ENCODE data around the gene ATXN3. TPM values are rescaled to one million over a fixed set of nuclear protein-coding genes. Genes with fewer than 3 reads are reported as not detected.
A peak's percentile ranks its signal among the peaks of the same experiment; 100 is the strongest.

Gene ATXN3
- total and polyA plus RNA-seq, 2 of the 13 experiments (the other 11 are each of a cell fraction or from before 2014, with no cell fraction given) = 14.9 to 17.3 TPM

DNA sequence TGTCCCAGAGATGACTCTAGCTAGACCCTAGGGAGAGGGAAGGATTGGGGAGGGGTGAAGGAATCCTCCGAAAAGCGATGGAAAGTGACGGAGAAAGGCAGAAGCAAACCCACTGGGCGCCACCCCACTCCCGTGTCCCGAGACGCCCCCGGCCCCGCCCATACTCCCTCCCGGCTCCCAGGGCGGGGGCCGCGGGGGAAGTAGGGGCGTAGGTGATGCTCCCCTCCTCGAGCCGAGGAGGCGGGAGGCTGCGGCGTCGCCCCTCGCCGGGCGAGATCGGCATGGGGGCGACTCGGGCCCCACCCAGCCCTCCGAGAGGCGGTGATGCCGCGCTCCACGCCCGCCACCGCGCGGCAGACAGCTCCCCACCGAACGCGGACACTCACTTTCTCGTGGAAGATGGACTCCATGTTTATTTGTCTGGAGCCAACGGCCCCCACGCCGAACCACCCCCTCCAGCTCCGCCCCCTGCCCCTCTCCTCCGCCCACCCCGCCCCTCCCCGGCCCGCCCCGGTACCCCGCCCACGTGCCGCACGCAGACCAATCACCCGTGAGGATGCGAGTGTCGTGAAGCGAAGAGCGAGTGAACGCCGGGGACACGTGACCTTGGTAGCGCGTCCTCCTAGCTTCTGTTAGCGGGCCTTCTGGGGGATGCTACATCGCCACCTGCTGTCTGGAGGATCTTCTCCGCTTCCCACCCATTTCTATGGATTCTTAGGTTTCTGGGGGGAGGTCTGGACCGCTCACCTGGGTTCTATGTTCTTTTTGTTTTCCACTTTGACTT, at the start of gene ATXN3 (continued):
- TF ChIP-seq EEA1 (CRISPR knock-in tag; IDR thresholded peaks at IDR 0.05; ENCODE audit: borderline replicate concordance) (no peak), ZNF790 (CRISPR knock-in tag; IDR thresholded peaks at IDR 0.05; ENCODE audit: borderline replicate concordance) (no peak), DNMT1 (CRISPR knock-in tag; IDR thresholded peaks at IDR 0.05) (0 out of 2 replicates have a peak, but pooled peaks have one; percentile 41), ZNF234 (CRISPR knock-in tag; conservative IDR thresholded peaks at IDR 0.05) (no peak), ZFP62 (CRISPR knock-in tag; IDR thresholded peaks at IDR 0.05) (no peak), KLF13 (CRISPR knock-in tag; IDR thresholded peaks at IDR 0.05) (no peak), TP53 (CRISPR knock-in tag; conservative IDR thresholded peaks at IDR 0.05) (no peak), ZNF737 (CRISPR knock-in tag; IDR thresholded peaks at IDR 0.05; ENCODE audit: borderline replicate concordance) (no peak), ZSCAN12 (CRISPR knock-in tag; IDR thresholded peaks at IDR 0.05) (no peak), ZNF598 (CRISPR knock-in tag; IDR thresholded peaks at IDR 0.05; ENCODE audit: borderline replicate concordance) (no peak), ZSCAN30 (CRISPR knock-in tag; IDR thresholded peaks at IDR 0.05) (no peak), ZNF883 (CRISPR knock-in tag; IDR thresholded peaks at IDR 0.05; ENCODE audit: not compliant biosample characterization) (no peak), MAZ (IDR thresholded peaks at IDR 0.05; ENCODE audit: borderline replicate concordance, low read depth, low read length) (peak; percentile 52), MAZ (CRISPR knock-in tag; IDR thresholded peaks at IDR 0.05; ENCODE audit: low read depth) (peak; percentile 72), ZNF253 (CRISPR knock-in tag; IDR thresholded peaks at IDR 0.05; ENCODE audit: borderline replicate concordance) (no peak)
- TF ChIP-seq, protein P1, sequence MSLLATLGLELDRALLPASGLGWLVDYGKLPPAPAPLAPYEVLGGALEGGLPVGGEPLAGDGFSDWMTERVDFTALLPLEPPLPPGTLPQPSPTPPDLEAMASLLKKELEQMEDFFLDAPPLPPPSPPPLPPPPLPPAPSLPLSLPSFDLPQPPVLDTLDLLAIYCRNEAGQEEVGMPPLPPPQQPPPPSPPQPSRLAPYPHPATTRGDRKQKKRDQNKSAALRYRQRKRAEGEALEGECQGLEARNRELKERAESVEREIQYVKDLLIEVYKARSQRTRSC (CRISPR knock-in tag; IDR thresholded peaks at IDR 0.05; ENCODE audit: low read depth) = no peak
- TF ChIP-seq, protein P2, sequence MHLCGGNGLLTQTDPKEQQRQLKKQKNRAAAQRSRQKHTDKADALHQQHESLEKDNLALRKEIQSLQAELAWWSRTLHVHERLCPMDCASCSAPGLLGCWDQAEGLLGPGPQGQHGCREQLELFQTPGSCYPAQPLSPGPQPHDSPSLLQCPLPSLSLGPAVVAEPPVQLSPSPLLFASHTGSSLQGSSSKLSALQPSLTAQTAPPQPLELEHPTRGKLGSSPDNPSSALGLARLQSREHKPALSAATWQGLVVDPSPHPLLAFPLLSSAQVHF (CRISPR knock-in tag; IDR thresholded peaks at IDR 0.05) = no peak
- TF ChIP-seq, protein P3, sequence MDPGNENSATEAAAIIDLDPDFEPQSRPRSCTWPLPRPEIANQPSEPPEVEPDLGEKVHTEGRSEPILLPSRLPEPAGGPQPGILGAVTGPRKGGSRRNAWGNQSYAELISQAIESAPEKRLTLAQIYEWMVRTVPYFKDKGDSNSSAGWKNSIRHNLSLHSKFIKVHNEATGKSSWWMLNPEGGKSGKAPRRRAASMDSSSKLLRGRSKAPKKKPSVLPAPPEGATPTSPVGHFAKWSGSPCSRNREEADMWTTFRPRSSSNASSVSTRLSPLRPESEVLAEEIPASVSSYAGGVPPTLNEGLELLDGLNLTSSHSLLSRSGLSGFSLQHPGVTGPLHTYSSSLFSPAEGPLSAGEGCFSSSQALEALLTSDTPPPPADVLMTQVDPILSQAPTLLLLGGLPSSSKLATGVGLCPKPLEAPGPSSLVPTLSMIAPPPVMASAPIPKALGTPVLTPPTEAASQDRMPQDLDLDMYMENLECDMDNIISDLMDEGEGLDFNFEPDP (CRISPR knock-in tag; conservative IDR thresholded peaks at IDR 0.05) = no peak
- TF ChIP-seq, protein P4, sequence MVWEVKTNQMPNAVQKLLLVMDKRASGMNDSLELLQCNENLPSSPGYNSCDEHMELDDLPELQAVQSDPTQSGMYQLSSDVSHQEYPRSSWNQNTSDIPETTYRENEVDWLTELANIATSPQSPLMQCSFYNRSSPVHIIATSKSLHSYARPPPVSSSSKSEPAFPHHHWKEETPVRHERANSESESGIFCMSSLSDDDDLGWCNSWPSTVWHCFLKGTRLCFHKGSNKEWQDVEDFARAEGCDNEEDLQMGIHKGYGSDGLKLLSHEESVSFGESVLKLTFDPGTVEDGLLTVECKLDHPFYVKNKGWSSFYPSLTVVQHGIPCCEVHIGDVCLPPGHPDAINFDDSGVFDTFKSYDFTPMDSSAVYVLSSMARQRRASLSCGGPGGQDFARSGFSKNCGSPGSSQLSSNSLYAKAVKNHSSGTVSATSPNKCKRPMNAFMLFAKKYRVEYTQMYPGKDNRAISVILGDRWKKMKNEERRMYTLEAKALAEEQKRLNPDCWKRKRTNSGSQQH (CRISPR knock-in tag; IDR thresholded peaks at IDR 0.05; ENCODE audit: low read depth) = 0 out of 2 replicates have a peak, but pooled peaks have one; percentile 27
- TF ChIP-seq, protein P5, sequence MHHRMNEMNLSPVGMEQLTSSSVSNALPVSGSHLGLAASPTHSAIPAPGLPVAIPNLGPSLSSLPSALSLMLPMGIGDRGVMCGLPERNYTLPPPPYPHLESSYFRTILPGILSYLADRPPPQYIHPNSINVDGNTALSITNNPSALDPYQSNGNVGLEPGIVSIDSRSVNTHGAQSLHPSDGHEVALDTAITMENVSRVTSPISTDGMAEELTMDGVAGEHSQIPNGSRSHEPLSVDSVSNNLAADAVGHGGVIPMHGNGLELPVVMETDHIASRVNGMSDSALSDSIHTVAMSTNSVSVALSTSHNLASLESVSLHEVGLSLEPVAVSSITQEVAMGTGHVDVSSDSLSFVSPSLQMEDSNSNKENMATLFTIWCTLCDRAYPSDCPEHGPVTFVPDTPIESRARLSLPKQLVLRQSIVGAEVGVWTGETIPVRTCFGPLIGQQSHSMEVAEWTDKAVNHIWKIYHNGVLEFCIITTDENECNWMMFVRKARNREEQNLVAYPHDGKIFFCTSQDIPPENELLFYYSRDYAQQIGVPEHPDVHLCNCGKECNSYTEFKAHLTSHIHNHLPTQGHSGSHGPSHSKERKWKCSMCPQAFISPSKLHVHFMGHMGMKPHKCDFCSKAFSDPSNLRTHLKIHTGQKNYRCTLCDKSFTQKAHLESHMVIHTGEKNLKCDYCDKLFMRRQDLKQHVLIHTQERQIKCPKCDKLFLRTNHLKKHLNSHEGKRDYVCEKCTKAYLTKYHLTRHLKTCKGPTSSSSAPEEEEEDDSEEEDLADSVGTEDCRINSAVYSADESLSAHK (CRISPR knock-in tag; IDR thresholded peaks at IDR 0.05; ENCODE audit: borderline replicate concordance) = no peak
- TF ChIP-seq, protein P6, sequence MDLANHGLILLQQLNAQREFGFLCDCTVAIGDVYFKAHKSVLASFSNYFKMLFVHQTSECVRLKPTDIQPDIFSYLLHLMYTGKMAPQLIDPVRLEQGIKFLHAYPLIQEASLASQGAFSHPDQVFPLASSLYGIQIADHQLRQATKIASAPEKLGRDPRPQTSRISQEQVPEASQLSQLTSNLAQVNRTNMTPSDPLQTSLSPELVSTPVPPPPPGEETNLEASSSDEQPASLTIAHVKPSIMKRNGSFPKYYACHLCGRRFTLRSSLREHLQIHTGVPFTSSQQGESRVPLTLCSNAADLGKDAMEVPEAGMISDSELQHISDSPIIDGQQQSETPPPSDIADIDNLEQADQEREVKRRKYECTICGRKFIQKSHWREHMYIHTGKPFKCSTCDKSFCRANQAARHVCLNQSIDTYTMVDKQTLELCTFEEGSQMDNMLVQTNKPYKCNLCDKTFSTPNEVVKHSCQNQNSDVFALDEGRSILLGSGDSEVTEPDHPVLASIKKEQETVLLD (CRISPR knock-in tag; IDR thresholded peaks at IDR 0.05; ENCODE audit: low read depth) = no peak

All from HepG2 (cell line).